H1 (cell line): ENCODE data around the gene APLP2. TPM values are rescaled to one million over a fixed set of nuclear protein-coding genes. Genes with fewer than 3 reads are reported as not detected.

Experiments used
- CTCF ChIA-PET: fragments of 300-600 bp; sonication (Branson Sonifier 250); formaldehyde crosslinking; loops from one replicate; lab custom pipeline; 2021; ENCODE audit not compliant: partially characterized antibody; lab: Charles Lee
- POLR2A ChIA-PET: fragments of 300-600 bp; sonication (Branson Sonifier 250); formaldehyde crosslinking; loops from one replicate; lab custom pipeline; 2021; ENCODE audit warnings: inconsistent platforms; ENCODE audit not compliant: partially characterized antibody; lab: Charles Lee
- DNase-seq, 2 experiments: peaks; one replicate each; pipeline versions ENCODE4 v3.0.0 to v3.0.0-alpha.2; 2010 to 2022; ENCODE audit warnings: low spot score in 2 of 2, low read depth in 1 of 2, mixed read lengths in 1 of 2
- FAIRE-seq: peaks from 2 replicates; lab custom pipeline; 2011; peaks lifted over from hg19 to GRCh38; lab: Jason Lieb, UNC
- H2AFZ ChIP-seq: 2 replicates; pipeline ENCODE4 v1.8.1; 2012; ENCODE audit warnings: low read length, inconsistent platforms
- H2AK5ac ChIP-seq: 2 replicates; pipeline ENCODE4 v1.6.1; 2013; ENCODE audit warnings: low read depth, low read length
- H2BK120ac ChIP-seq: replicated peaks from 2 replicates; pipeline ENCODE3; 2013; ENCODE audit warnings: low read depth, low read length, inconsistent platforms
- H2BK12ac ChIP-seq: 2 replicates; pipeline ENCODE4 v1.6.1; 2013; ENCODE audit warnings: low read depth, low read length
- H2BK15ac ChIP-seq: 2 replicates; pipeline ENCODE4 v1.6.1; 2013; ENCODE audit warnings: low read length
- H2BK20ac ChIP-seq: 2 replicates; pipeline ENCODE4 v1.6.1; 2013; ENCODE audit warnings: low read length
- H2BK5ac ChIP-seq: 2 replicates; pipeline ENCODE4 v1.6.1; 2013; ENCODE audit warnings: low read depth, low read length
- H3K14ac ChIP-seq: 2 replicates; pipeline ENCODE4 v1.6.1; 2013; ENCODE audit warnings: inconsistent platforms; ENCODE audit not compliant: insufficient read length
- H3K18ac ChIP-seq: 2 replicates; pipeline ENCODE4 v1.6.1; 2013; ENCODE audit warnings: low read length; ENCODE audit errors: extremely low read depth
- H3K23ac ChIP-seq: 2 replicates; pipeline ENCODE4 v1.6.1; 2013; ENCODE audit warnings: inconsistent platforms; ENCODE audit not compliant: insufficient read length
- H3K23me2 ChIP-seq: 2 replicates; pipeline ENCODE4 v1.6.1; 2013; ENCODE audit warnings: low read depth, low read length
- H3K27ac ChIP-seq: 2 replicates; pipeline ENCODE4 v1.6.1; 2011; ENCODE audit warnings: low read depth, low read length, inconsistent platforms
- H3K27me3 ChIP-seq, 4 experiments: replicated peaks in 1 of 4; 1 replicate in 1 of 4; 2 replicates in 3 of 4; pipeline versions ENCODE4 v1.6.1 to v1.8.1; 2011 to 2013; ENCODE audit warnings: low read length in 3 of 4, mild to moderate bottlenecking in 3 of 4, inconsistent platforms in 2 of 4, mixed read lengths in 2 of 4, moderate library complexity in 1 of 4; ENCODE audit not compliant: control insufficient read depth in 3 of 4, insufficient read depth in 3 of 4; ENCODE audit errors: extremely low read depth in 1 of 4
- H3K36me3 ChIP-seq, 4 experiments: 2 replicates each; pipeline versions ENCODE4 v1.6.1 to v1.8.1; 2011 to 2013; ENCODE audit warnings: mild to moderate bottlenecking in 4 of 4, low read length in 3 of 4, moderate library complexity in 2 of 4, control low read depth in 1 of 4, inconsistent platforms in 1 of 4; ENCODE audit not compliant: insufficient read depth in 4 of 4, control insufficient read depth in 2 of 4
- H3K4ac ChIP-seq: replicated peaks from 2 replicates; pipeline ENCODE3; 2013; ENCODE audit warnings: low read length, low read depth, mixed read lengths, inconsistent platforms; ENCODE audit not compliant: insufficient read length
- H3K4me1 ChIP-seq, 4 experiments: replicated peaks in 1 of 4; 1 replicate in 1 of 4; 2 replicates in 3 of 4; pipeline versions ENCODE4 v1.6.1 to v1.8.1; 2011 to 2013; ENCODE audit warnings: low read length in 3 of 4, inconsistent platforms in 2 of 4, mixed read lengths in 1 of 4; ENCODE audit not compliant: insufficient read depth in 4 of 4, control insufficient read depth in 3 of 4
- H3K4me2 ChIP-seq, 2 experiments: 2 replicates each; pipeline versions ENCODE4 v1.6.1 to v1.8.1; 2011 to 2013; ENCODE audit warnings: low read depth in 2 of 2, low read length in 2 of 2, control low read depth in 1 of 2, inconsistent platforms in 1 of 2, mild to moderate bottlenecking in 1 of 2; ENCODE audit not compliant: insufficient read depth in 1 of 2
- H3K4me3 ChIP-seq, 4 experiments: fragments of 200-600, 300-600 bp in 1 of 4; sonication (generic), shearing (Covaris generic), sonication (Bioruptor Twin) in 1 of 4; 2 replicates each; pipeline versions ENCODE4 v1.5.1 to v1.8.1; 2011 to 2016; ENCODE audit warnings: low read length in 4 of 4, low read depth in 3 of 4, control low read depth in 2 of 4, inconsistent platforms in 2 of 4, mild to moderate bottlenecking in 2 of 4, mixed read lengths in 1 of 4, moderate library complexity in 1 of 4; ENCODE audit not compliant: insufficient read depth in 2 of 4; ENCODE audit errors: extremely low read depth in 1 of 4
- H3K56ac ChIP-seq: replicated peaks from 2 replicates; pipeline ENCODE3; 2013; ENCODE audit warnings: low read depth, mild to moderate bottlenecking, mixed read lengths, low read length, inconsistent platforms; ENCODE audit not compliant: insufficient read length
- H3K79me1 ChIP-seq: 2 replicates; pipeline ENCODE4 v1.6.1; 2013; ENCODE audit warnings: low read depth, low read length, control low read depth
- H3K79me2 ChIP-seq, 2 experiments: 2 replicates each; pipeline versions ENCODE4 v1.6.1 to v1.8.1; 2012 to 2013; ENCODE audit warnings: low read length in 2 of 2, mild to moderate bottlenecking in 2 of 2, inconsistent platforms in 1 of 2; ENCODE audit not compliant: insufficient read depth in 2 of 2, control insufficient read depth in 1 of 2
- H3K9ac ChIP-seq, 4 experiments: replicated peaks in 1 of 4; 1 replicate in 1 of 4; 2 replicates in 3 of 4; pipeline versions ENCODE4 v1.6.1 to v1.8.1; 2011 to 2013; ENCODE audit warnings: low read depth in 3 of 4, low read length in 3 of 4, control low read depth in 2 of 4, mild to moderate bottlenecking in 2 of 4, moderate library complexity in 2 of 4, inconsistent platforms in 1 of 4; ENCODE audit errors: extremely low read depth in 1 of 4
- H3K9me3 ChIP-seq, 2 experiments: 2 replicates each; pipeline versions ENCODE4 v1.6.1 to v1.8.1; 2012 to 2013; ENCODE audit warnings: mild to moderate bottlenecking in 2 of 2, moderate library complexity in 2 of 2, control low read depth in 1 of 2, inconsistent platforms in 1 of 2, low read depth in 1 of 2, low read length in 1 of 2, mixed read lengths in 1 of 2; ENCODE audit not compliant: insufficient read depth in 2 of 2
- H4K20me1 ChIP-seq, 2 experiments: replicated peaks in 1 of 2; 2 replicates each; pipeline versions ENCODE3 to v1.8.1; 2011 to 2013; ENCODE audit warnings: inconsistent platforms in 2 of 2, low read length in 2 of 2, mild to moderate bottlenecking in 1 of 2; ENCODE audit not compliant: insufficient read depth in 2 of 2, control insufficient read depth in 1 of 2
- H4K5ac ChIP-seq: 2 replicates; pipeline ENCODE4 v1.6.1; 2013; ENCODE audit warnings: low read length, low read depth, mixed read lengths, inconsistent platforms; ENCODE audit not compliant: insufficient read length
- H4K8ac ChIP-seq: 2 replicates; pipeline ENCODE4 v1.8.0; 2013; ENCODE audit warnings: mild to moderate bottlenecking, moderate library complexity, low read length, inconsistent platforms; ENCODE audit not compliant: insufficient read depth; ENCODE audit errors: extremely low read depth
- H4K91ac ChIP-seq: replicated peaks from 2 replicates; pipeline ENCODE3; 2013; ENCODE audit warnings: low read length, mixed read lengths, inconsistent platforms; ENCODE audit not compliant: insufficient read length
- ASH2L ChIP-seq: fragments of 200-600, 300-600 bp; sonication (generic); IDR thresholded peaks from one replicate; pipeline ENCODE4 v1.7.1; 2017; ENCODE audit warnings: low read length
- POLR2AphosphoS5 ChIP-seq: IDR thresholded peaks from 2 replicates; pipeline ENCODE4 v1.6.1; 2011; ENCODE audit warnings: low read depth, low read length
- RFX5 ChIP-seq: IDR thresholded peaks from 2 replicates; pipeline ENCODE4 v1.6.1; 2011; ENCODE audit warnings: low read depth, low read length, improper control_type of control experiment, borderline replicate concordance
- WGBS, 2 experiments: shearing (Covaris generic) in 1 of 2; methylation state at CpG; one replicate each; pipeline versions ENCODE4 v1.1.6 to v1.1.7; 2013 to 2015; ENCODE audit warnings: low lambda C conversion rate in 2 of 2, mixed read lengths in 2 of 2, inconsistent platforms in 1 of 2, low coverage in 1 of 2, missing lambda C conversion rate in 1 of 2; ENCODE audit not compliant: insufficient replicate concordance in 2 of 2, insufficient coverage in 1 of 2, insufficient read length in 1 of 2; ENCODE audit errors: extremely low coverage in 1 of 2, missing lambda C conversion rate in 1 of 2; 5-methylcytosine and 5-hydroxymethylcytosine counted together
- polyA plus RNA-seq, 7 experiments: library from polyadenylated mRNA; depleted of rRNA in 3 of 7; stranded (reverse) in 5 of 7; unstranded in 2 of 7; fragments of >200 nt in 5 of 7; fragments of 200-250 nt in 2 of 7; gene quantifications; 1 replicate in 5 of 7; 2 replicates in 1 of 7; 4 replicates in 1 of 7; pipeline versions ENCODE4 v1.2.1 to v1.2.3, GENCODE V29; 2011 to 2013; ENCODE audit warnings: missing spikeins in 2 of 7, mixed read lengths in 2 of 7
- total RNA-seq: library from RNA; stranded (reverse); fragmentation: NEBNext Ultra II Directional; extraction: Animal tissue kit (Norgen Biotek cat#: 25700); gene quantifications from 2 replicates; pipeline ENCODE4 v1.2.1, GENCODE V29; 2021

Gene APLP2
- total and polyA plus RNA-seq, 2 of the 8 experiments (the other 6 are each of a cell fraction or from before 2014, with no cell fraction given) = 222 to 315 TPM

DNA sequence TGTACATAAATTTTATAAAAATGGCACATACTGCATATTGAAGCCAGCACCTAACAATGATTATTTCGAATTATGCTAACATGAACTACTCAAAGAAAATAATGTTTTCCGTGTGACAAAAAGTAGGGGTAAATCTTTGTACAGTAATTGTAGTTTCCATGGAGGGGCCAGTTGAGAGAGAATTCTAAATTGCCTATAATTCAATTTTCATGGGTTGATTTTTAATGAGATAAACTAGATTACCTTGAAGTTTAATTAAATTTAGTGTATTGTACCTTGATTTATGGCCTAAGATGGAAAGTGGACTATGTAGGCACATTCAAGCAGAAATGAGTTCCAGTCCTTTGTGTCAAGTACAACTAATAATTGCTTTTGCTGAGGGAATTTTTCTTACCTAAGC is 5.0 kb downstream of the APLP2 start:
- Histone ChIP-seq H4K91ac (no peak overlapping the region), H3K9ac (no peak overlapping the region), H3K4me2 (no peak overlapping the region), H2BK15ac (no peak overlapping the region), H3K4ac (no peak overlapping the region), H3K56ac (no peak overlapping the region), H4K20me1 (peaks cover 12 to 21% of the 10 kb centered on the region in 2 experiments), H4K5ac (no peak overlapping the region), H2AK5ac (no peak overlapping the region), H3K79me2 (peaks cover 27 to 90% of the 10 kb centered on the region in 2 experiments), H3K23me2 (0 out of 2 replicates have a peak, but pooled peaks cover 3% of the 10 kb centered on the region), H2BK120ac (no peak overlapping the region), H3K23ac (no peak overlapping the region), H3K27ac (no peak overlapping the region), H4K8ac (no peak overlapping the region), H3K36me3 (no peaks in the 10 kb centered on the region), H3K4me1 (peaks cover 0 to 4% (median 1%) of the 10 kb centered on the region in 4 experiments; a peak in 4 of 7 replicates), H2BK20ac (no peak overlapping the region), H3K18ac (no peak overlapping the region), H3K9me3 (no peaks in the 10 kb centered on the region), H3K27me3 (no peaks in the 10 kb centered on the region), H2AFZ (no peak overlapping the region), H3K79me1 (no peaks in the 10 kb centered on the region; the same call in none of the 2 replicates), H2BK12ac (no peak overlapping the region), H2BK5ac (no peak overlapping the region), H3K4me3 (no peak overlapping the region), H3K14ac (no peak overlapping the region)
- FAIRE-seq (no peak), DNase-seq (no peak)
- WGBS, 2 experiments = 95% methylated on average over 2 of the region's 2 CpGs; no CpG with 5 or more reads in 1 of the 2 experiments
- ChIA-PET CTCF (interaction anchor here (0.7 kb wide), 1 partner anchor 83 kb away, joined by 3 read pairs; no protein-coding TSS in a partner anchor), POLR2A (interaction anchor here (0.8 kb wide), 1 partner anchor 20 kb away, joined by 3 read pairs; no protein-coding TSS in a partner anchor)
- TF ChIP-seq ASH2L = no peak
- TF ChIP-seq RFX5 = no peak
- no peak for TF ChIP-seq POLR2AphosphoS5
